HG02571 (cell line): ENCODE results near the gene NBEAL1.
"Not testable (repeated sequence)": the region's sequence is repeated elsewhere in the genome, so short reads cannot be mapped to it uniquely, and the experiment has no call there.

Experiments used
- ATAC-seq: cut with Tn5 transposase; IDR thresholded peaks from one replicate; pipeline ENCODE4 v1.9.1; 2021; ENCODE audit warnings: mild to moderate bottlenecking, moderate library complexity; ENCODE audit not compliant: unreplicated experiment

NBEAL1 gene

DNA sequence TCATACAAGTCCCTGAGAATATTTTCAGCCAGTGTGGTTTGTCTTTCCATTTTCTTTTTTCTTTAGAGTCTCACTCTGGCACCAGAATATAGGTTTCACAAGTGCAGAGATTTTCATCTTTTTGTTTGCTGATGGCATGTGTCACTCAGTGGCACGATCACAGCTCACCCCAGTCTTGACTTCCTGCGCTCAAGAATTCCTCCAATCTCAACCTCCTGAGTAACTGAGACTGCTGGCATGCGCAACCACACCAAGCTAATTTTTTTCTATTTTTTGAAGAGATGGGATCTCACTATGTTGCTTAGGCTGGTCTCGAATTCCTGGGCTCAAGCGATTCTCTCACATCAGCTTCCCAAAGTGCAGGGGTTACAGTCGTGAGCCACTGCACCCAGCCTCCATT is 23.9 kb downstream of the NBEAL1 start:
- no peak for ATAC-seq

DNA sequence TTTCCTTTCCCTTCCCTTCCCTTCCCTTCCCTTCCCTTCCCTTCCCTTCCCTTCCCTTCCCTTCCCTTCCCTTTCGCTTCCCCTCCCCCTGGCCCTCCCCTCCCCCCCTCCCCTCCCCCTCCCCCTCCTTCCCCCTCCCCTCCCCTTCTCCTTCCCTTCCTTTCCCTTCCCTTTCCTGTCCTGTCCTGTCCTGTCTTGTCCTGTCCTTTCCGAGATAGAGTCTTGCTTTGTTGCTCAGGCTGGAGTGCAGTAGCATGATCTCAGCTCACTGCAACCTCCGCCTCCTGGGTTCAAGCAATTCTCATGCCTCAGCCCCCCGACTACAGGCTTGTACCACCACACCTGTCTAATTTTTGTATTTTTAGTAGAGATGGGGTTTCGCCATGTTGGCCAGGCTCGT is 24.5 kb downstream of the NBEAL1 start:
- ATAC-seq, result not testable (repeated sequence)

DNA sequence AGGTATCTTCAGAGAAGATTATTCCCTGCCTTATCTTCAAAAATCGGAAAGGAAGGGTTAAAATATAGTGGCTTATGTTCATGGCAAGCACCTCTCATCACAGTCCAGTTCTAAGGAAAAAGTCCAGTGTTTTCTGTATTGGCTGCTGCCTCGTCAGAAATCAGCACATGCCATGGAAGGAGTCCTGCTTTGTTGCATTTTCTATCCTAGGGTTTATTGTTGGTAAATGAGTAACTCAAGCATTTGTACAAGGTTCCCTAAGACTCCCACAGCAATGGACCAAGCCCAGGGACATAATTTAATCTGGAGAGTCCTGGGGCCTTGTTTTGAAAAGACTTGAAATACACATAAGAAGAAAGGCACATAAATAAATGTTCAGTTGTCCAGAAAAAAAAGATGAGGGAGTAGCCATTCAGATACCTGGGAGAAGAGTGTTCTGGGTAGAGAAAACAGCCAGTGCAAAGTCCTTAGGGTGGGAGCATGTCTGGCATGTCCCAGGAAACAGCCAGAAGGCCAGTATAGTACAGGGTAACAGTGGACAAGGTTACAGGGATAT is 26.4 kb downstream of the NBEAL1 start:
- ATAC-seq, result no peak

DNA sequence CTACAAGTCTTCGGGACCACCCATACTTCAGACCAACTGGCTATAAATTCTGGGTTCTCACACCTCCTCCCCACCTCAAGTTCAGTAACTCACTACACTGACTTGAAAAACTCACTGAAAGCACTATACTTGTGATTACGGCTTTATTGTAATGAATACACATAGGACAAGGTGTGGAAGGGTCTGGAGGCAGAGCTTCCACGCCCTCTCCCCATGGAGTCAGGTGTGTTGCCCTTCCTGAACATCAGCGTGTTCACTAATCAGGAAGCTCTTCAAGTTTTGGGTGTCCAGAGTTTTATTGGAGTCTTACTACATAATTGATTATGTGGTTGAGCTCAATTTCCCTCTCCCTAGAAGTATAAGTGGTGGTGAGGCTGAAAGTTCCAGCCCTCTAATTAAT is 27.5 kb downstream of the NBEAL1 start:
- ATAC-seq, result no peak

DNA sequence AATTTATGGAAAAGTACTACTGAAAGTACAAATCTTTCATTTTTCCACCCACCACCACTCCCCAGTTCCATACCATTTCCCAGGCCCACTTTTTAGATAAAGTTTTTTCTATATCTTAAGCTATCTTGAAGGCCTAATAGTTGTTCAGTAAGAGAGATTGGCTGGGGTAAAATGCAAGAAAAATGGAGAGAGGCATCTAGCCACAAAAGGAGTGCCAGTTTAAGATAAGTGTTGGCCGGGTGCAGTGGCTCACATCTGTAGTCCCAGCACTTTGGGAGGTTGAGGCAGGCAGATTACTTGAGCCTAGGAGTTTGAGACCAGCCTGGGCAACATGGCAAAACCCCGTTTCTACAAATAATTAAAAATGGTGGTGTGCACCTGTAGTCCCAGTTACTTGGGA is 28.6 kb downstream of the NBEAL1 start:
- ATAC-seq, result no peak

DNA sequence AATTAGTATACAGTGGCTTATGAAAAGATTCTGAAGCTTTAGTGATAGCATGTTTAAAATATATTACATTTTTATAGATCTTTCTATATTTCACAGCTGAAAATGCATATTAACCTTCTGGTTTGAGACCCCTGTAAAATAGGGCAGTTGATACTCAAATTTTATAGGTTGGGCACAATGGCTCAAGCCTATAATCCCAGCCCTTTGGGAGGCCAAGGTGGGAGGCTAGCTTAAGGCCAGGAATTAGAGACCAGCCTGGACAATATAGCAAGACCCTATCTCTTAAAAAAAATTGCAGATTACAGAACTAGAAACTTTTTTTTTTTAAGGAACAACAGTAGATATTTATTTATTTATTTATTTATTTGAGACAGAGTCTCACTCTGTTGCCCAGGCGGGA is 31.2 kb downstream of the NBEAL1 start:
- no peak for ATAC-seq

DNA sequence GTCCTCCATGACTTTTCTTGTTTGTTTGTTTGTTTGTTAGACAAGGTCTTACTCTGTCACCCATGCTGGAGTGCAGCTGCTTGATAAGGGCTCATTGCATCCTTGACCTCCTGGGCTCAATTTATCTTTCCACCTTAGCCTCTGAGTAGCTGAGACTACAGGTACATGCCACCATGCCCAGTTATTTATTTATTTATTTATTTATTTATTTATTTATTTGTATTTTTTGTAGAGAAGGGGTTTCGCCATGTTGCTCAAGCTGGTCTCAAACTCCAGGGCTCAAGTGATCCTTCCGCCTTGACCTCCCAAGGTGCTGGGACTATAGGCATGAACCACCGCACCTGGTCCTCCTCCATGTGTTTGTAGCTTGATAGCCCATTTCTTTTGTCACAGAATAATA is 37.9 kb downstream of the NBEAL1 start:
- ATAC-seq, result no peak

DNA sequence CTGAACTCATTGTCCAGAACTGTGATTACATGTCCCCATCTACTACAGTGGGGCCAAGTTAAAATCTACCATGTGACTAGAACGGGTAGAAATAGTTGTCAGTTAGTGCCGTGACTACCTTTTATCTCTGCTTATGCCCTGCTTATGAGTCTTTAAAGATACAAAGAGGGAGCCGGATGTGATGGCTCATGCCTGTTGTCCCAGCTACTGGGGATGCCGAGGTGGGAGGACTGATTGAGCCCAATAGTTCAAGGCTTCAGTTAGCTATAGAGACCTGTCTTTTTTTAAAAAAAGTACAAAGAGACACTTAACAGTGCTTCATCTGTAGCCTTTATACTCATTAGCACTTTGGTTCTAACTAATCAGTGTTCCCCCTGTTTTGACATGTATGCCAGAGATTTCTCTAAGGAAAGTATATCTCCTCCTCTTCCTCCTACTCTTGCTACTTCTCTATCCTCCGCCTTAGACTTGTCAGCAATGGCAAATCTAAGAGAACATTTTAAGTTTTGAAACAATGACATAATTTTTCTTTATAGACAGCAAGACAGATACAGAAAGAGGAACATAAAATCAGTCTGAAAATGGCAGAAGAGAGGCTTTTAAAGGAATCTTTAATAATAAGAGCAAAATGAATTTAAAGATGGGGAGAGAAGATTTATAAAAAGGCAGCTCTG is 45.0 kb downstream of the NBEAL1 start:
- ATAC-seq, result no peak

DNA sequence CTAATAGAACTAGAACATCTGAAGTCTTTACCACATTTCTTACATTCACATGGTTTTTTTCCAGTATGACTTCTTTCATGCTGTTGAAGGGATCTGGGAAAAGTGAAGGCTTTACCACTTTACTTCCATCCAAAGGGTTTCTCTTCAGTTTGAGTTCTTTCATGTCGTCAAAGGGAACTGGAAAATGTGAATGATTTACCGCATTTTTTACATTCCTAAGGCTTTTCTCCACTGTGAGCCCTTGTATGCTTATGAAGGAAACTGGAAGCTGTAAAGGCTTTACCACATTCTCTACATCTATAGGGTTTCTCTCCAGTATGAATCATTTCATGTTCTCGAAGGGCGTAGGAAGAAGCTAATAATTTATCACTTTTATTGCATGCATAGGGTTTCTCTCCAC is 46.7 kb downstream of the NBEAL1 start:
- no peak for ATAC-seq

DNA sequence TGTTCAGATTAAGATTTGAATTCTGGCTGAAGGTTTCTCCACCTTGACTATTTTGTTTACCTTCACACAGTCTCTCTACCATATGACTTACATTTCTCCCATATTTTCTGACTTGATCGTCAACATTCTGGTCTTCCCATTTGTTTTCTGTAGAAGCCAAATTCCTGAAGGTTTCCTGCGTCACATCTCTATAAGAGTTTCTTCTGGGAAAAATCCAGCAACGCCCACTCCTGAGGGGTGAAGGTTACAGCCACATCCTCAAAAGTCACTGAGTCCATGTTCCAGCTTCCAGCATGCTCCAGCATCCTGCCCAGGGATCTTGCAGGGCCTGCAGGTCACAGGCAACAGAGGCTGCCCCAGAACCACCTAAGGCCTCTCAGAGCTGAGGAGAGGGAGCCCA is 47.5 kb downstream of the NBEAL1 start:
- no peak for ATAC-seq

DNA sequence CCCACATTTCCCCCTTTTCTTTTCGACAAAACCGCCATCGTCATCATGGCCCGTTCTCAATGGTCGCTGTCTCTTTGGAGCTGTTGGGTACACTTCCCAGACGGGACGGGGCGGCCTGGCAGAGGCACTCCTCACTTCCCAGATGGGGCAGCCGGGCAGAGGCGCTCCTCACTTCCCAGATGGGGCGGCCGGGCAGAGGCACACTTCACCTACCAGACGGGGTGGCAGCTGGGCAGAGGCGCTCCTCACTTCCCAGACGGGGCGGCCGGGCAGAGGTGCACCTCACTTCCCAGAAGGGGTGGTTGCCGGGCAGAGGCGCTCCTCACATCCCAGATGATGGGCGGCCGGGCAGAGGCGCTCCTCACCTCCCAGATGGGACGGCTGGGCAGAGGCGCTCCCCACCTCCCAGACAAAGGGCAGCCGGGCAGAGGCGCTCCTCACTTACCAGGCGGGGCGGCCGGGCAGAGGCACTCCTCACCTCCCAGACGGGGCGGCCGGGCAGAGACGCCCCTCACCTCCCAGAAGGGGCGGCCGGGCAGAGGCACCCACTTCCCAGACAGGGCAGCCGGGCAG is 51.9 kb downstream of the NBEAL1 start:
- not testable (repeated sequence) for ATAC-seq

DNA sequence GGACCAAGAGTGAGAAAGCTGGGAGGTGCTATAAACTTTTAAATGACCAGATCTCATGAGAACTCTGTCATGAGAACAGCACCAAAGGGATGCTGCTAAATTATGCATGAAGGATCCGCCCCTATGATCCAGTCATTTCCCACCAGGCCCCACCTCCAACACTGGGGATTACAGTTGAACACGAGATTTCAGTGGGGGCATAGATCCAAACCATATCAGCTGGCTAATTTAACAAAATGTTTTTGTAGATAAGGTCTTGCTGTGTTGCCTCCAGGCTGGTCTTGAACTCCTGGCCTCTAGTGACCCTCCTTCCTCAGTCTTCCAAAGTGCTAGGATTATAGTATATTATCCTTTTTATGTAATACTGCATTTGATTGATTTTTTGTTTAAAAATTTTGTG is 56.0 kb downstream of the NBEAL1 start:
- ATAC-seq, result no peak

DNA sequence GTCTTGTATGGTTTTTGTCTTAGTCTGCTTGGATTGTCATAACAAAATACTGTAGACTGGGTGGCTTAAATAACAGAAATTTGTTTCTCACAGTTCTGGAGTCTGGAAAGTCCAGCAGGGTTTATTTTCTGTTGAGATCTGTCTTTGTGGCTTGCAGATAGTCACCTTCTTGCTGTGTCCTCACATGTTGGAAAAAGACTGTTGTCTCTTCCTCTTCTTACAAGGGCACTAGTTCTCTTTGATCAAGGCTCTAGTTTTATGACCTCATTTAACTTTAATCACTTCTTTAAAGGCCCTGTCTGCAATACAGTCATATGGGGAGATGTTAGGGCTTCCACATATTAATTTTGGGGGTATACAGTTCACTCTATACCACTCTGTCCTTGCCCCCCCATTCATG is 56.5 kb downstream of the NBEAL1 start:
- ATAC-seq, result no peak

DNA sequence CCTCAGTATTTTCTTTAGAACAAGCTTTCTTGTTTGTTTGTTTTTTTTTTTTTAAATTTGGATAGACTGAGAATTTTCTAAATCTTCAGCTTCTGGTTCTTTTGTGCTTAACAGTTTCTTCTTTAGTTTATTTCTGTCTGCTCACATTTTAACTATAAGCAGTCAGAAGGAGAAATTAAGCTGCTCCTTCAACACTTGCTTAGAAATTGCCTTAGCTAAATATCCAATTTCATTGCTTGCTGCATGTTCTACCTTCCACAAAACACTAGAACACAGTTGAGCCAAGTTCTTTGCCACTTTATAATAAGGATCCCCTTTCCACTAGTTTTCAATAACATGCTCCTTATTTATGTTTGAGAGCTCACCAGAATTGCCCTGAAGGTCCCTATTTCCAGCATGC is 57.7 kb downstream of the NBEAL1 start:
- no peak for ATAC-seq

DNA sequence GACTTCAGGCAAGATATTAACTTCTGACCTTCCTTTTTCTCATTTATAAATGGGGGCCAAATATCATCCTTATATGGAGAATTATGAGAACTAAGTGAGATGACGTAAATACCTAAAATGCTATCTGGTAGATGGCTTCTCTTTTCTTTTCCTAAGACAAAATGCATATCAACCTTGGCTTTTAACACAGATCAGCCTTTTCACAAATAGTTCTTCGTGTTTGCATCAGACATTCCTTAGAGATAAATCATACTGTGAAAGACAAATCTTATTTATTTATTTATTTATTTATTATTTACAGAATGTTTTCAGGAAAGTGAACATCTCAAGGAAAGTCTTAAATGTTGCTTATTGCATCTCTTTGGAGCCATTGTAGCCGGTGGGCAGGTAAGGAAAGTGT is 62.8 kb downstream of the NBEAL1 start:
- no peak for ATAC-seq

DNA sequence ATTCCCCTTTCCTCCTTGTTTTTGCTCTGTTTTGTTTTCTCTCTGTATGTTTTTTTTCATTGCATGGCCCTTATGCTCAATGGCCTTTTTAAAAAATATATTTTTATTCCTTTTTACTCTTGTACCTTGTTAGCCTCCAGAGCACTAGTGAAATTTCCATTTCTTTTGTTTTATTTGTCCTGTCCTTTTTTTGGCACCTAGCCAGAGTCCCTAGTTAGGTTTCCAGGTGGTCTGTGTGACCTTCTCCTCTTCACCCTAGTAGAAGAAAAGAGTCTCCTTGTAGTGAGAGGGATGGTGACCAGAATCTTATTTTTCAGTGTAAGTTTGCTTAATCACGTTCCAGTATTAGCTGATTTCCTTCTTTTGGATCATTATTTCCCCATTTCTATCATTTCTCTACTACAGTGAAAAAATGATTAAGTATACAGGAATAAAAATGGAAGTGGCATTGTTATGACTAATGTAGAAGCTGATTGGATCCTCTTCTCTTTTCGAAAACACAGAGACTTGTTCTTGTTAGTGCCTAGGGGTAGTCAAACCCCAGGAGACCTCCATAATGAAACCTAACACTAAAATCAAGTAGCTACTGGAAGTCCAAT is 65.9 kb downstream of the NBEAL1 start:
- no peak for ATAC-seq

DNA sequence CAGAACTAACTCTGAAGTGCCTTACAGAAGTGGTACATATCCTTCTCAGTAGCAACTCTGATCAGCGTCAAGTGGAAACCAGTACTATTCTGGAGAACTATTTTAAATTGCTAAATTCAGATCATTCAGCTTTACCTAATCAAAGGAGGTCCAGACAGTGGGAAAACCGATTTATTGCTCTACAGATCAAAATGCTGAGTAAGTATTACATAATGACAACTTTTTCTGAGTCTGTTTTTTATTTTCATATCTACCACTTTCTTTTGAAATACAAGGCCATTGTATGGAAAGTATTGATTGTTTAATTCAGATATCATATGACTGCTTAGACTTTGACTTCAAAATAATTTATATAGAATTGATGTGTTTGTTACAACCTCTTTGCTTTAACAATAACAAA is 68.7 kb downstream of the NBEAL1 start:
- no peak for ATAC-seq

DNA sequence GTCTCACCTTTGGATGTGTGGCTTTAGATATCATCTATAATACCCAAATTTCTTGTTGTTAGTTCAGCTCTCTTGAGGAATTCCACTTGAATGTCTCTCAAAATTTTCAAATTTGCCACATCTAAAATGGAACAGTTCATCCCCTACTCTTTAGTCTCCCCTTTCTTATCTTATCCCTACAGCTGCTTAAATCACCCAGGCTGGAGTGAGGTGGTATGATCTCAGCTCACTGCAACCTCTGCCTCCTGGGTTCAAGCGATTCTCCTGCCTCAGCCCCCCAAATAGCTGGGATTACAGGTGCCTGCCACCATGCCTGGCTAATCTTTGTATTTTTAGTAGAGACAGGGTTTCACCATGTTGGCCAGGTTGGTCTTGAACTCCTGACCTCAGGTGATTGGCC is 71.7 kb downstream of the NBEAL1 start:
- ATAC-seq, result not testable (repeated sequence)

DNA sequence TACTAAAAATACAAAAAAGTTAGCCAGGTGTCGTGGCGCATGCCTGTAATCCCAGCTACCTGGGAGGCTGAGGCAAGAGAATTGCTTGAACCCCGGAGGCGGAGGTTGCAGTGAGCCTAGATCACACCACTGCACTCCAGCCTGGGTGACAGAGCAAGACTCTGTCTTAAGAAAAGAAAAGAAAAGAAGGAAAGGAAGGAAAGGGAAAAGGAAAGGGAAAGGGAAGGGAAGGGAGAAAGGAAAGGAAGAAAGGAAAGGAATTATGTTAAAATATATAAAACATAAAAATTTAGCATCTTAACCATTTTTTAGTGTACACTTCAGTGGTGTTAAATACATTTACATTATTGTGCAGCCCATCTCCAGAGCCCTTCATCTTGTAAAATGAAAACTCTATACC is 76.0 kb downstream of the NBEAL1 start:
- not testable (repeated sequence) for ATAC-seq

DNA sequence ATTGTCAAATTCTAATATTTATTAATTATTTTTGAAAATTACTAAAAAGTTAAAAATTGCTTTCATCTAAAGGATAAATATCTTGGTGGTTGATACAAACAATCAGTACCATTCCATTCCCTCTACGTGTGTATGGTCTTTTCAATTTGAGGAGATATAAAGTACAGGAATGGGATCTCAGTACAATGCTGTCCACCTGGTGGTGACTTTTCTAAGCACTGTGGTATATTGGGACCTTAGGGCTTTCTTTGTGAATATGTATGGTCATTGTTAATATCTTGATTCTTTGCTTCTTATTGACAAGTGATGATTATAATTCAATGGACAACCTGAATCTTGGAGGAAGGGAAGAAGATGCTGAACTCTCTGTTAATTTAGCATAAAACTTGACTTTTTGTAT is 83.1 kb downstream of the NBEAL1 start:
- no peak for ATAC-seq

DNA sequence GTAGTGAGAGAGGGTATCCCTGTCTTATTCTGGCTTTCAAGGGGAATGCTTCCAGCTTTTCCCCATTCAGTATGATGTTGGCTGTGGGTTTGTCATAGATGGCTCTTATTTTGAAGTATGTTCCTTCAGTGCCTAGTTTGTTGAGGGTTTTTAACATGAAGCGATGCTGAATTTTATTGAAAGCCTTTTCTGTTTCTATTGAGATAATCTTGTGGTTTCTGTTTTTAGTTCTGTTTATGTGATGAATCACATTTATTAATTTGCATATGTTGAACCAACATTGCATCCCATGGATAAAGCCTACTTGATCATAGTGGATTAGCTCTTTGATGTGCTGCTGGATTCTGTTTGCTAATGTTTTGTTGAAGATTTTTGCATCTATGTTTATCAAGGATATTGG is 87.7 kb downstream of the NBEAL1 start:
- ATAC-seq, result not testable (repeated sequence)

DNA sequence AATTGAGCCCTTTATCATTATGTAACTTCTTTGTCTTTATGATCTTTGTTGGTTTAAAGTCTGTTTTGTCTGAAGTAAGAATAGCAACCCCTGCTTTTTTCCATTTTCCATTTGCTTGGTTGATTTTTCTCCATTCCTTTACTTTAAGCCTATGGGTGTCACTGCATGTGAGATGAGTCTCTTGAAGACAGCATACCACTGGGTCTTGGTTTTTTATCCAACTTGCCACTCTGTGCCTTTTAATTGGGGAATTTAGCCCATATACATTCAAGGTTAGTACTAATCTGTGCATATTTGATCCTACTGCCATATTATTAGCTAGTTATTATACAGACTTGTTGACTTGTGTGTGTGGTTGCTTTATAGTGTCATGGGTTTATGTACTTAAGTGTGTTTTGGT is 89.6 kb downstream of the NBEAL1 start:
- ATAC-seq, result no peak
